ENCODE measurements around the gene TOGARAM1. TPM values are rescaled to one million over a fixed set of nuclear protein-coding genes. Genes with fewer than 3 reads are reported as not detected.

TOGARAM1 gene
- 10 to 100 TPM in 2 of 4 donors, 1 to 10 TPM in 2; 6.3 to 19.1 (median 9.7) TPM for total RNA-seq

GRCh38 chr14:44961554-44962333 is at the start of gene TOGARAM1, which contains the start of gene KLHL28:
TOGARAM1 (plus strand) TSS chr14:44962190; CDS start chr14:44962422, 232 bp downstream.
KLHL28 (minus strand) TSS chr14:44961947; CDS start chr14:44945928, 16,019 bp downstream.
- in situ Hi-C loops (cut with MboI; ENCODE audit: low sequenced_read_pairs in 4 of 4), result loop anchor here (5.0 to 25.0 kb wide), 5 partner anchors 64 to 176 kb away; partner anchors contain the start of genes FKBP3 (in 4 of the 4) and FANCM (in 3 of the 4)
- TF ChIP-seq POLR2A (IDR thresholded peaks at IDR 0.05) (peak; percentile 74 to 83), CTCF (IDR thresholded peaks at IDR 0.05 in 4 of 5, conservative IDR thresholded peaks at IDR 0.05 in 1 of 5) (no peak)
- H3K4me1 ChIP-seq, result peaks cover 70 to 77% of the 10 kb centered on the region in 2 donors

GRCh38 chr14:44914849-44915248 is 47.1 kb upstream of the TOGARAM1 start:
- Histone ChIP-seq H3K4me1 (no peaks in the 10 kb centered on the region), H3K36me3 (no peaks in the 10 kb centered on the region), H3K4me3 (no peak overlapping the region), H3K27ac (no peak overlapping the region), H3K9me3 (no peaks in the 10 kb centered on the region), H3K27me3 (peaks cover 17 to 24% (median 22%) of the 10 kb centered on the region in 3 donors)
- ATAC-seq (no peak), DNase-seq (no peak)
- in situ Hi-C loops (cut with MboI; ENCODE audit: low sequenced_read_pairs in 4 of 4), result loop anchor here (25.0 kb wide), 1 partner anchor 347 kb away; the partner anchor contains the start of gene MIS18BP1 (in 4 of the 4)
- no peak for TF ChIP-seq POLR2A (IDR thresholded peaks at IDR 0.05)
- no peak for TF ChIP-seq CTCF (IDR thresholded peaks at IDR 0.05 in 4 of 5, conservative IDR thresholded peaks at IDR 0.05 in 1 of 5)
- intact Hi-C loops (cut with DNase I; ENCODE audit: low total_unique reads), result loop anchor here (5.0 kb wide), 1 partner anchor 217 kb away; the partner anchor contains the start of gene FKBP3

More at GRCh38 chr14:44961554-44962333, at the start of gene TOGARAM1, which contains the start of gene KLHL28:
- H3K36me3 ChIP-seq, result no peaks in the 10 kb centered on the region
- H3K4me3 ChIP-seq, result peak within 1 kb of the TSS; percentile 82 to 92 (median 90)
- ATAC-seq (peak; percentile 97 to 98), DNase-seq (peak; percentile 99)
- H3K9me3 ChIP-seq, result no peaks in the 10 kb centered on the region
- intact Hi-C loops (cut with DNase I; ENCODE audit: low total_unique reads), result loop anchor here (1.0 to 5.0 kb wide), 5 partner anchors 15 to 306 kb away; partner anchors contain the start of genes FKBP3 and PRPF39
- H3K27me3 ChIP-seq, result no peaks in the 10 kb centered on the region
- peak within 1 kb of the TSS; percentile 88 to 95 (median 91) for H3K27ac ChIP-seq

- Histone ChIP-seq H3K4me1 (no peaks in the 10 kb centered on the region), H3K36me3 (peaks cover 0 to 11% of the 10 kb centered on the region in 2 donors), H3K4me3 (no peak overlapping the region), H3K27me3 (no peaks in the 10 kb centered on the region), H3K9me3 (no peaks in the 10 kb centered on the region), H3K27ac (no peak overlapping the region)
- ATAC-seq (no peak), DNase-seq (no peak)
- TF ChIP-seq POLR2A (IDR thresholded peaks at IDR 0.05) (no peak), CTCF (IDR thresholded peaks at IDR 0.05 in 4 of 5, conservative IDR thresholded peaks at IDR 0.05 in 1 of 5) (no peak)
- intact Hi-C loops (cut with DNase I; ENCODE audit: low total_unique reads), result no loop called here
- in situ Hi-C loops (cut with MboI; ENCODE audit: low sequenced_read_pairs in 4 of 4), result no loop called here
Measured at GRCh38 chr14:44928793-44929192, 33.2 kb upstream of the TOGARAM1 start.

- no peak for ATAC-seq
- no peak overlapping the region for H3K4me3 ChIP-seq
- H3K27me3 ChIP-seq, result no peaks in the 10 kb centered on the region
- TF ChIP-seq POLR2A (IDR thresholded peaks at IDR 0.05) (no peak), CTCF (IDR thresholded peaks at IDR 0.05 in 4 of 5, conservative IDR thresholded peaks at IDR 0.05 in 1 of 5) (no peak)
- no peak for DNase-seq
- intact Hi-C loops (cut with DNase I; ENCODE audit: low total_unique reads) (no loop called here), in situ Hi-C loops (cut with MboI; ENCODE audit: low sequenced_read_pairs in 4 of 4) (no loop called here)
- H3K36me3 ChIP-seq, result peaks cover 0 to 18% of the 10 kb centered on the region in 2 donors
- H3K9me3 ChIP-seq, result no peaks in the 10 kb centered on the region
- no peak overlapping the region for H3K27ac ChIP-seq
- H3K4me1 ChIP-seq, result no peaks in the 10 kb centered on the region
Measured at GRCh38 chr14:44935155-44935554, 26.8 kb upstream of the TOGARAM1 start.

Data from gastrocnemius medialis (tissue), 4 donors.